ENCODE measurements around the gene SPTBN2. TPM values are rescaled to one million over a fixed set of nuclear protein-coding genes. Genes with fewer than 3 reads are reported as not detected.
"Not testable (repeated sequence)": the region's sequence is repeated elsewhere in the genome, so short reads cannot be mapped to it uniquely, and the experiment has no call there.

SPTBN2 gene
- total RNA-seq, 2 experiments from 2014 or later, result not detected

GRCh38 chr11:66641834-66642233 is 87.2 kb downstream of the SPTBN2 start:
- H3K4me3 ChIP-seq (ENCODE audit: low read length), result peak overlapping the region; percentile 82
- peaks cover 72% of the 10 kb centered on the region for H3K36me3 ChIP-seq (ENCODE audit: insufficient read depth, low read length)
- peaks cover 94% of the 10 kb centered on the region for H3K4me1 Mint-ChIP-seq (ENCODE audit: low read depth)
- peaks cover 92% of the 10 kb centered on the region for H3K36me3 Mint-ChIP-seq (ENCODE audit: low read depth)
- POLR2A ChIA-PET, result interaction anchor here (1.9 to 15.8 kb wide), 3 partner anchors 18 to 46 kb away, joined by 5 to 511 read pairs (median 8); partner anchors contain the start of genes RBM14 and RBM4B
- TF ChIP-seq, protein P1, sequence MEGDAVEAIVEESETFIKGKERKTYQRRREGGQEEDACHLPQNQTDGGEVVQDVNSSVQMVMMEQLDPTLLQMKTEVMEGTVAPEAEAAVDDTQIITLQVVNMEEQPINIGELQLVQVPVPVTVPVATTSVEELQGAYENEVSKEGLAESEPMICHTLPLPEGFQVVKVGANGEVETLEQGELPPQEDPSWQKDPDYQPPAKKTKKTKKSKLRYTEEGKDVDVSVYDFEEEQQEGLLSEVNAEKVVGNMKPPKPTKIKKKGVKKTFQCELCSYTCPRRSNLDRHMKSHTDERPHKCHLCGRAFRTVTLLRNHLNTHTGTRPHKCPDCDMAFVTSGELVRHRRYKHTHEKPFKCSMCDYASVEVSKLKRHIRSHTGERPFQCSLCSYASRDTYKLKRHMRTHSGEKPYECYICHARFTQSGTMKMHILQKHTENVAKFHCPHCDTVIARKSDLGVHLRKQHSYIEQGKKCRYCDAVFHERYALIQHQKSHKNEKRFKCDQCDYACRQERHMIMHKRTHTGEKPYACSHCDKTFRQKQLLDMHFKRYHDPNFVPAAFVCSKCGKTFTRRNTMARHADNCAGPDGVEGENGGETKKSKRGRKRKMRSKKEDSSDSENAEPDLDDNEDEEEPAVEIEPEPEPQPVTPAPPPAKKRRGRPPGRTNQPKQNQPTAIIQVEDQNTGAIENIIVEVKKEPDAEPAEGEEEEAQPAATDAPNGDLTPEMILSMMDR (IDR thresholded peaks at IDR 0.05), result no peak
- H3K27ac ChIP-seq (ENCODE audit: low read depth in 1 of 2, low read length in 2 of 2), result no peak overlapping the region
- H3K9me3 ChIP-seq (ENCODE audit: control insufficient read depth in 1 of 2, insufficient read depth in 1 of 2, low read length in 2 of 2), result no peaks in the 10 kb centered on the region
- no peaks in the 10 kb centered on the region for H3K27me3 ChIP-seq (ENCODE audit: control insufficient read depth in 1 of 2, insufficient read depth in 2 of 2, low read length in 2 of 2)
- CTCF ChIA-PET, result interaction anchor here (5.1 kb wide), 1 partner anchor 36 kb away, joined by 32 read pairs; the partner anchor contains the start of gene RBM4B
- peak overlapping the region; percentile 89 for H3K27ac Mint-ChIP-seq
- no peaks in the 10 kb centered on the region for H3K27me3 Mint-ChIP-seq
- ATAC-seq (ENCODE audit: poor library complexity) (no peak), DNase-seq (no peak)
- intact Hi-C loops (cut with DNase I, micrococcal nuclease), result loop anchor here in 1 of 2 experiments (2.0 kb wide), 1 partner anchor 13 kb away; no protein-coding TSS in a partner anchor
- H3K4me3 Mint-ChIP-seq, result peak overlapping the region; percentile 97
- no peaks in the 10 kb centered on the region for H3K9me3 Mint-ChIP-seq
- H3K4me1 ChIP-seq (ENCODE audit: insufficient read depth, low read length), result peaks cover 83% of the 10 kb centered on the region

- intact Hi-C loops (cut with DNase I, micrococcal nuclease), result loop anchor here (2.0 kb wide), 2 partner anchors 15 to 61 kb away; no protein-coding TSS in a partner anchor
- Histone ChIP-seq H3K27ac (ENCODE audit: low read depth in 1 of 2, low read length in 2 of 2) (peak overlapping the region; percentile 3 to 26), H3K36me3 (ENCODE audit: insufficient read depth, low read length) (peaks cover 52% of the 10 kb centered on the region), H3K4me3 (ENCODE audit: low read length) (peak overlapping the region; percentile 82), H3K4me1 (ENCODE audit: insufficient read depth, low read length) (peaks cover 72% of the 10 kb centered on the region)
- Mint-ChIP-seq H3K27ac (peak overlapping the region; percentile 89), H3K4me1 (ENCODE audit: low read depth) (peaks cover 81% of the 10 kb centered on the region), H3K4me3 (peak overlapping the region; percentile 97), H3K36me3 (ENCODE audit: low read depth) (peaks cover 79% of the 10 kb centered on the region)
- ATAC-seq (ENCODE audit: poor library complexity); H3K27me3 ChIP-seq (ENCODE audit: control insufficient read depth in 1 of 2, insufficient read depth in 2 of 2, low read length in 2 of 2); DNase-seq; H3K9me3 ChIP-seq (ENCODE audit: control insufficient read depth in 1 of 2, insufficient read depth in 1 of 2, low read length in 2 of 2); H3K27me3 Mint-ChIP-seq; H3K9me3 Mint-ChIP-seq: not testable (repeated sequence)
- CTCF ChIA-PET, result interaction anchor here (1.1 to 5.4 kb wide), 3 partner anchors 21 to 96 kb away, joined by 3 to 47 read pairs (median 32); partner anchors contain the start of genes RBM14 and RBM4B
- POLR2A ChIA-PET, result interaction anchor here (1.5 to 15.8 kb wide), 10 partner anchors 9 to 203 kb away, joined by 5 to 511 read pairs (median 18); partner anchors contain the start of genes ACTN3, CCDC87, CCS and RBM14
Observed at GRCh38 chr11:66639814-66640340, 89.1 kb downstream of the SPTBN2 start.

DNA sequence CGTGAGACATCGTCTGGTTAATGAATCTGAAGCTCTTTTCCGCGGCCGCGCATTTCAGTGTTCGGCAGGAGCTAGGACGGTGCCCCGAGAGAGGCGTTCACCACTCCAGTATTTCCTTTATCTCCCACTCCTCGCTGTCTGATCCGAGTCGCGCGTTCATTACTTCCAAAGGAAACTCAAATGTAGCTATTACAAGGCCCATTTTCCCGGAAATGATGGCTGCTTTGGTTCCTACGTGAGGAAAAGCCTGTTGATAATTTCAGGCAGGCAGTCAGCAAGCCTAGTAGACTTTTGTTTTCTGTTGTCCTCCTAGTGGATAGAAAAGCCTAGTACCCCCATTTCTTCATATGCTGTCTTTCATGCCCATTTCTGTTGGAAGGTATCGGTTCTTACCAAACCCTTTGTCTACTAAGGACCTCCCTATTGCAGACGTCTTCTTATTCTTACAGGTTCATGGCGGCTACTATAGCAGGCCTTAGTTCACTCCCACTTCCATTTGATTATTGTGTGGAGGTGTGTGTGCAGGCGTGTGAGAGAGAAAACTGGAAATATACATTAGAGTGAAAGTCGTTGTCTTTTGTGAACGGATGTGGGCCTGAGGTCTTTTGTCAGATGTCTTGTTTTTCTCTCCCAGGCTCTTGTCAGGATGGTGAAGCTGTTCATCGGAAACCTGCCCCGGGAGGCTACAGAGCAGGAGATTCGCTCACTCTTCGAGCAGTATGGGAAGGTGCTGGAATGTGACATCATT is 89.8 kb downstream of the SPTBN2 start:
- Mint-ChIP-seq H3K27me3 (no peaks in the 10 kb centered on the region), H3K36me3 (ENCODE audit: low read depth) (peaks cover 79% of the 10 kb centered on the region), H3K27ac (peak overlapping the region; percentile 89), H3K4me1 (ENCODE audit: low read depth) (peaks cover 80% of the 10 kb centered on the region), H3K4me3 (peak overlapping the region; percentile 97), H3K9me3 (no peaks in the 10 kb centered on the region)
- TF ChIP-seq, protein P1 (IDR thresholded peaks at IDR 0.05), result no peak
- Histone ChIP-seq H3K27me3 (ENCODE audit: control insufficient read depth in 1 of 2, insufficient read depth in 2 of 2, low read length in 2 of 2) (no peaks in the 10 kb centered on the region), H3K4me1 (ENCODE audit: insufficient read depth, low read length) (peaks cover 67% of the 10 kb centered on the region), H3K27ac (ENCODE audit: low read depth in 1 of 2, low read length in 2 of 2) (peak overlapping the region; percentile 94), H3K9me3 (ENCODE audit: control insufficient read depth in 1 of 2, insufficient read depth in 1 of 2, low read length in 2 of 2) (no peaks in the 10 kb centered on the region), H3K36me3 (ENCODE audit: insufficient read depth, low read length) (peaks cover 49% of the 10 kb centered on the region), H3K4me3 (ENCODE audit: low read length) (peak overlapping the region; percentile 82)
- POLR2A ChIA-PET, result interaction anchor here (0.8 to 15.8 kb wide), 22 partner anchors 8 to 638 kb away, joined by 3 to 511 read pairs (median 7); partner anchors contain the start of genes ACTN3, CCDC87, CCS and CTSF
- CTCF ChIA-PET, result interaction anchor here (0.8 to 5.4 kb wide), 5 partner anchors 9 to 95 kb away, joined by 3 to 47 read pairs (median 12); partner anchors contain the start of genes CCDC87, CCS, RBM14 and RBM4B
- intact Hi-C loops (cut with DNase I, micrococcal nuclease), result loop anchor here in 1 of 2 experiments (2.0 kb wide), 1 partner anchor 60 kb away; no protein-coding TSS in a partner anchor
- DNase-seq, result peak in 8 of 14 experiments; percentile 7 to 75 (median 30)
- ATAC-seq (ENCODE audit: poor library complexity), result peak; percentile 6

Measured in CD4-positive, alpha-beta T cell (primary cell).